NK-92 treated with Interleukin-12 subunit alpha and Interleukin-12 subunit beta, amount 100 ng/mL, for 24 hours (cell line): ENCODE measurements around the gene MRPL4.

Experiments
- DNase-seq: peaks from one replicate; lab custom pipeline; 2025; lab: John Stamatoyannopoulos, UW

Gene MRPL4

DNA sequence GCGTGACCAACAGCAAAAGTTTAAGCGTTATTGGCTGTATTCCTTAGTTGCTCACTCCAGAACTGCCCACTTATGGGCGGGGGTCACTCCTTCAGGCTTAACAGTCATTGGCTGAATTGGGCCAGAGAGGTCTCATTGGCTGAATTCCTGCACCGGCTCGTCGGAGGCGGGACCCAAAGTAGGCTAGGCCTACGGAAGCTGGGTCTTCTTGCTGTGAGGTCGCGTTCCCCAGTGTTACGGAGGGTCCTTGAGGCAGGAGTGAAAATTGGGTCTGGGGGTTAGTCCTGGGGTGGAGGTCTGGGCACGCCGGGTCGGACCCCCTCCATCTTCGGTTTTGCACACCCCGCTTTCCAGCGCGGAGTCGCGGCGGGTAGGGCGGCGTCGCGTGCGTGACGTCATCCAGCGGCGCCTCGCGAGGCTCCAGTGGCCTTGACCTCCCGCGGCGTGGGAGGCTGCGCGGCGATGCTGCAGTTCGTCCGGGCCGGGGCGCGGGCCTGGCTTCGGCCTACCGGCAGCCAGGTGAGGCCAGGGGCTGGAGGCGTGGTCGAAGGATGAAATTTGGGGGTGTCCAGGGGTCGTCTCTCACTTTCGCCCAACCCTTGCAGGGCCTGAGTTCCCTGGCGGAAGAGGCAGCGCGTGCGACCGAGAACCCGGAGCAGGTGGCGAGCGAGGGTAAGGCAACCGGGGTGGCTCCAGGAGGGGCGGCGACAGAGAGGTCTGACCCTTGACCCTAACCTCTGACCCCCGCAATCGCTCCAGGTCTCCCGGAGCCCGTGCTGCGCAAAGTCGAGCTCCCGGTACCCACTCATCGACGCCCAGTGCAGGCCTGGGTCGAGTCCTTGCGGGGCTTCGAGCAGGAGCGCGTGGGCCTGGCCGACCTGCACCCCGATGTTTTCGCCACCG lies at the start of gene MRPL4:
MRPL4 (plus strand) TSS at position 423 of the 903 bp plus-strand sequence; CDS start at position 463, 40 bp downstream.
- DNase-seq, result peak; percentile 95

GRCh38 chr19:10203686-10204085 lies 48.3 kb upstream of the MRPL4 start:
- no peak for DNase-seq

- no peak for DNase-seq
Observed at GRCh38 chr19:10205636-10206035, 46.4 kb upstream of the MRPL4 start.

GRCh38 chr19:10206226-10206885 lies 45.7 kb upstream of the MRPL4 start:
- DNase-seq, result no peak

DNA sequence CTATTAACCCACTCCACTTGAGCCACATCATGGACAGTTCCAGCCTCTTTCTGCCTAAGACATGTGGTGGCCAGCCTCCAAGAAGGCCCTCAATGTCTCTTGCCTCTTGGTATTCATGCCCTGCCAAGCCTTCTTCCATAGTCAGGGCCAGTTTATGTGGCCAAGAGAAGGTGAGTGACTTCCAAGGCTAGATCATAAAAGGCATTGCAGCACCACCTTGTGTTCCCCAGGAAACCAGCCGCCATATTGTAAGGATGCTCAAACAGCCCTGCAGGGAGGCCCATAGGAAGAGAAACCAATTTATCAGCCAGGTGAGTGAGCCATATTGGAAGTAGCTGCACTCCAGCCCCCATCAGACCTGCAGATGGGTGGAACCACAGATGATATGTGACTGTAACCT lies 45.0 kb upstream of the MRPL4 start:
- no peak for DNase-seq

GRCh38 chr19:10209315-10209714 lies 42.7 kb upstream of the MRPL4 start:
- no peak for DNase-seq

DNA sequence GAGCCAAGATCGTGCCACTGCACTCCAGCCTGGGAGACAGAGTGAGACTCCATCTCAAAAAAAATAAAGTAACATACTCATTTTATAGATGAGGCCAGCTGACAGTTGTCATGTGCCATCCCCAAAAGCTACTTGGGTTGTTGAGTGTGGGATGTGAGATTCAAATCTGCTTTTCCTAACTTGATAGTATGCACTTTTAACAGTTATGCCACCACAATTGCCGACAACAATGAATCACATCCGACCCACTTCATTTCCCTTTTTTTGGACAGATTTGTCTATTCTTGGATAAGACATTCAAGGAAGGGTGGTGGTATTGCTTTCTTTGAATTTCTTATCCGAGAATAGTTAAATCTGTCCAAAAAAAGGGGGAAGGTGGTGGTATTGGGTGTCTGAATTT lies 41.0 kb upstream of the MRPL4 start:
- no peak for DNase-seq

DNA sequence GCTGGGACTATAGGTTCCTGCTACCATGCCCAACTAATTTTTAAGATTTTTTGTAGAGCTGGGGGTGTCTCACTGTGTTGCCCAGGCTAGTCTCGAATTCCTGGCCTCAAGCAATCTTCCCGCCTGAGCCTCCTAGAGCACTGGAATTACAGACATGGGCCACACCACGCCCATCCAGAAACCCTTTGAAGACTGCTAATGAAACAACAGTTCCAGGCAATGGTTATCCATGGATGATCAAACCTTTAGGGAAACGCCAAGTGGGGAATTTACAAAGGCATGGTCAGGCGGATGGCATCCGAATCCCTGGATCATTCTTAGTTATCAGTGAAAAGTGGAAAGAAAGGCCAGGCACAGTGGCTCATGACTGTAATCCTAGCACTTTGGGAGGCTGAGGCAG lies 40.3 kb upstream of the MRPL4 start:
- DNase-seq, result no peak

GRCh38 chr19:10214784-10215183 lies 37.2 kb upstream of the MRPL4 start:
- DNase-seq, result no peak

DNA sequence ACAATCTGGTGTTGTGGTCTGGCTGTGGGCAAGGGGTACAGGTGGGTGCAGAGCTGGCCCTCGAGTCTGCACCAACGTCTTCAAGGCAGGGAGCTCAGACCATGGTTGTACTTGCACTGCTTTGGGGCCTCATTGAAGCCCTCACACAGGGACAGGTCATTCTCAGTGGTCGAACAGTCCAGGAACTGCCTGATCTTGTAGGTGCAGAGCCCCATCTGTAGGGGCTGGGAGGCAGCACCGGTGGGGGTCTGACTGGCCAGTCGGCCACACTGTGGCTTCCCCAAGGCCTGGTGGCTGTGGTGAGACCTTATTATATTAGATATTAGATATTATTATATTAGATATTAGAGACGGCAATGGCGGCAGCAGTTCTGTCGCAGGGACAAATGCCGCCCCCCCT lies 34.9 kb upstream of the MRPL4 start:
- DNase-seq, result no peak

- no peak for DNase-seq
Observed at GRCh38 chr19:10219678-10220077, 32.3 kb upstream of the MRPL4 start.

DNA sequence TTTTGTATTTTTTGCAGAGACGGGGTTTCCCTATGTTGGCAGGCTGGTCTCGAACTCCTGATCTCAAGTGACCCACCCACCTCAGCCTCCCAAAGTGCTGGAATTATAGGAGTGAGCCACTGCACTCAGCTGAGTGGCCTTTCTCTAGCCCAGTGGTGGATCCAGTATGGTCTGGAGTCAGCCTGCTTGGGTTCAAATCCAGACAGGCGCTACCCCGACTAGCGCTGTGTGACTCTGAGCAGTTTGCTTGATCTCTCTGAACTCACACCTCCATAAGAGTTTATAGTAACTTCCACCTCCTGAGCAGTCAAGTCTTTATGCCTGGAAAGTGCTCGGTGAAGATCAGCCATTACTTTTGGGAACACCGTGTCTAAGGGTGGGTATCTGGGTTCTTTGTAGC lies 31.3 kb upstream of the MRPL4 start:
- DNase-seq, result no peak

DNA sequence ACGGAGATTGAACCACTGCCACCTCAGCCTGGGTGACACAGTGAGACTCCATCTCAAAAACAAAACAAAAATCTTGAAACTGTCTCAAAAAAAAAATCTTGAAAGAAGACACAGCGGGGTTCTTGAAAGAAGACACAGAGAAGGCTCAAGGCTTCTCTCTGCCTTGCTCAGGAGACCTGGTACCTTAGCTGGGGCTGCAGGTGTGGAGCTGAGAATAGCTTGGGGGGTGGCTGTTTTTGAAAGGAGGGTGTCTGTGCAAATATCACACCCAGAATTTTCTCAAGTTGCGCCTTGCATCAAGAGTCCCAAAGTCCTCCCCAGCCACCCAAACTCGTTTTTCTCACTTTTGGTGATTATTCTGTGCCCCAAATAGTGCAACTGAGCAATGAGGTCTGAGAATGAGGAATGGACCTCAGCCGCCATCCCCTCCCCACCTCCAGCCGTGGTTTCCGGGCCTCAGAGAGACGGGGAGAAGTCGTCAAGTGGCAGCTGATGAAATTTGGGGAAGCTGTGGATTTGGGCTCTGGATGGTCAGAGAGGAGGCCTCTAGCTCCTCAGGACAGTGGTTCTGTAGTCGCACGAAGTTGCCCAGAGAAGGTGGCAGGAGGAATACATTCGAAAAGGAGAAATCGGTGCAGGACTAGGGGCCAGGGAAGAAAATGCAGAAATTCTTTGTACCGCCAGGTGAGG lies 29.7 kb upstream of the MRPL4 start:
- DNase-seq, result no peak

DNA sequence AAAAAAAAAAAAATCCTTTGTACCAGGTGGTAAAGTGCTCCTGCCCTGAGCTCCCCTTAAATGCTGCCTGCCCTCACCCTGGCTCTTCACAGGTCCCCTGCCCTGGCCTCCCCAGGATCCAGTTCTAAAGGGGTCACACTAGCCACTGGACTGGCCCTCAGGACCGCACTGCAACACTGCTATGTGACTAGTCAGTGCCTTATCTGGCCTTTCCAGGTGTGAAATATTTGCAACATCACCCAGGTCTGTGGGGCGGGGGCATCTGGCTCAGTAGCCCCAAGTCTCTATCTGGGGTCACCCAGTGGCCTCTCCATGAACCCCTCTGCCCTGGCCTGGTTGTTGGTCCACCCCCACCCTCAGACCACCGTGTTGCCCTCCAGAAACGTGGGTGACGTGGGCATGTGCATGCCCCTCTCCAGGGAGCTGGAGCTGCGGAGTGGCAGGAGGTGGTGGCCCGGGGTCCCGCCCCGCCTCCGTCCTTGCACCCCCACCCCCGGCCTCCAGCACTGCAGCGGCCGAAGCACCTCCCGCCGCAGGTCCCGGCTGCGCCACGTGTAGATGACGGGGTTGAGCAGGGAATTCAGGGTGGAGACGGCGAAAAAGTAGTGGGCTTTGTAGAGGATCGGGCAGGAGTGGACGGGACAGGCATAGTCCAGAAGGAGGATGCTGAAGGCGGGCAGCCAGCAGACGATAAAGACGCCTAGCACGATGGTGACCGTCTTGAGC lies 28.4 kb upstream of the MRPL4 start:
- no peak for DNase-seq

DNA sequence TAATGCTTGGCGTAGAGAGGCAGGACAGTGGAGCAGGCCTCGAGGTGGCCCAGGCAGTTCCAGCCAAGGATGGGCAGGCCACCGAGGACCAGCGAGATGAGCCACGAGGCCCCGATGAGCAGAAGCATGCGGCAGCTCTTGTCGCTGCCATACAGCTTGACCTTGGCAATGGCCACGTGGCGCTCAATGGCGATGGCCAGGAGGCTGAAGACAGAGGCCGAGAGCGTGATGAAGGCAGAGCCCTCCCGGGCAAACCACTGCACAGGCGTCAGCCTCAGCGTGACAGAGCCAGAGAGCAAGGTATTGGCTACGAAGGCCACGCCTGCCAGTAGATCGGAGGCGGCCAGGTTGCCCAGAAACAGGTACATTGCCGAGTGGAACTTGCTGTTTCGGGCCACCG lies 27.7 kb upstream of the MRPL4 start:
- no peak for DNase-seq

DNA sequence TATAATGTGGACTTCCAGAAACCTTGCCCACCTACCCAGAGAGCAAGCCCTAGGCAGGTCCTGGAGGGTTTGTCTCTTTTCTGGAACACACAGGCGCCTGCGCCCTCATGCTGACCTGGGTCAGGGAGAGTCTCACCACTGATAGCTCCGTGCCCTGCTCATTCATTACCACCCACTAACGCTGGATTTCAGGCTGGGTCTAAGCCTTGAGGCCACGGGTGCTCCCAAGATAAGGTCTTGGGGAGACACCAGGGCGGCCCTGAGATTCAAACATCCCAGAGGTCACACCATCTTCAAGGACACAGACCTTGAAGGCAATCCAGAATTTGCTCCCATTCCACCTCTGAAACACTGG lies 26.0 kb upstream of the MRPL4 start:
- no peak for DNase-seq

DNA sequence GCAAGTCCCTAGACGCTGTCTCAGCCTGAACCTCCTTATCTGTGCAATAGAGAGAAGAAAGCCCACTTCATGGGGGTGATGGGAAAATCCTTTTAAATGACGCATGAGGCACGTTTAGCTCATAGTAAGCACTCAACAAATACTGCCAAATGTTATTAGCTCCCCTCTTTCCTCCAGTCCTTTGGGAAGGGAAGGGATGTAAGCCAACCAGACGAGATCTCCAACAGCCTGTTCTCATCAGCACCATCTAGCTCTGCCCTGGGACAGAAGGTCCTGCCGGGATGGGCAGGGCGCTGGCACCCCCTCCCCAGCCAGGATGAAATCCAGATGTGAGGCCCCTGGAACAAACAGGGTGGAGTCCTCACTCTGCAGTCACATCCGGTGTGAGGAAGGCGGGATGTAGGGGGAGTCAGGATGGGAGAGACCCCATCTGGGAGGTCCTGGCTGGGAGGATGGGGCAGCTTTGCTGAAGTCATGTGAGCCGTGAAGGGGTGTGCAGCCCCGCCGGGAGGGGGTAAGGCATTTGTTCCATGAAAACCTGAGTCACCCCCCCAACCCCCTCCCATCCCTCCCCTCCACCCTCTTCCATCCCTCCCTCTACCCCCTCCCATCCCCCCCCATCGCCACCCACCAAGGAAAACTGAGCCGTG lies 25.5 kb upstream of the MRPL4 start:
- no peak for DNase-seq

DNA sequence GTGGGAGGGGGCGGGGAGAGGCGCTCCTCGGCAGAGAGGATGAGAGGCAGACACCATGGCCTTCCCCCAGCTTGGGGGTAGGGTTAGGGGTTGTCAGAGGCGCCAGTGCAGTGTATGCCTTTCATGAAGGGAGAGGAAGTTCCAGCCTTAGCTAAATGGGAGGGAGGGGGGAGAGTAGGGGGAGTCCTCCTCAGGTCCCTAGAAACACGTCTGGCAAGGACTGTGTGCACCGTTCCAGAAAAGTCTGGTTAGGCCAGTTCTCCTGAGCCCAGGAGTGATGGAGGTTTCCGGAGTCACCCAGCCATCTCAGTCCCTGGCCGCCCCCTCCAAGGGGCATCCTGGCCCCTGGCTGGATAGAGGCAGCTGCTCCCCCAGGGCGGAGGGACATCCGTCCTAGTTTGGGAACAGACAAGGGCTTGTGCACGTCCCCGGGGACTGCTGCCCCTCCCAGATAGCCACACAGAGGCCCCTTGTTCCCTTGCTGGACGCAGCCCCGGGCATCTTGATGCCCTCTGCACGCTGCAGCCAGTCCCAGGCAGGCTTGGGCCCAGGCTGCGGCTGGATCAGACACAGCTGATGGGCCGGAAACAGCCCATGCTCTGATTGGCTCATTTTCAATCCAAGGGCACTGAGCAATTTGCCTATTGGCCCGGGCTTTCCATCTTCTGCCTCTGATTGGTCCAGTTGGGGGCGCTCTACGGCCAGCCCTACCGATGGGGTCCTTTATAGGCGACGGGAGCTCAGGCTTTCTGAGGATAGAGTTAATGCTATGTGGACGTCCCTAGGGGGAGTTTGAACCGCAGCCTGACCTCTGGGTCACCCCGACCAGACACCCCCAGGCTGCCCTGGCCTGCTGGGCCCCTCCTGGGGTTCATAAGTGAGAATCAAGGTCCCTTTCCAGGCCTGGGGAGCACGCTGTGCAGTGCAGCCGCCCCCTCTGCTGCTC lies 24.7 kb upstream of the MRPL4 start:
- no peak for DNase-seq

DNA sequence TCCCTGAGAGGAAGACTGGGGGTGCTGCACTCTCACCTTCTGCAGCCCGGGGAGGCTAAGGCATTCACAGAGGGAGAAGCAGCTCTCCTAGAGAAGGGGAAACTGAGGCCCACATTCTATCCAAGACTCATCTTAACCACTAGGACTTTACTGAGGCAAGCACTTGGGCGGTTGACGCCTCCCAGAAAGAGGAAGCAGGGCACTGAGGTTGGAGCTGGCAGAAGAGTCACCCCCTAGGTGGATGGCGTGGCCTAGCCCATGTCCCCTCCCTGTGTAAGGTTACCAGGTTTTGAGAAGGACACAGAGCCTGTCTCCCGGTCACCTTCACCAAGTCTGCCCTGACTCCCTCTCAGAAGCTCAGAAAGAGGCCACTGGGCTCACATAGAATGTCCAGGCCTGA lies 23.6 kb upstream of the MRPL4 start:
- DNase-seq, result no peak

GRCh38 chr19:10228920-10229319 lies 23.1 kb upstream of the MRPL4 start:
- no peak for DNase-seq
